ENCODE results near the gene ZNF639. TPM values are rescaled to one million over a fixed set of nuclear protein-coding genes. Genes with fewer than 3 reads are reported as not detected.

Gene ZNF639
- total and polyA plus RNA-seq, 10 of the 15 experiments (the other 5 are each of a cell fraction or from before 2014, with no cell fraction given), result 16.3 to 61.2 (median 35.3) TPM

DNA sequence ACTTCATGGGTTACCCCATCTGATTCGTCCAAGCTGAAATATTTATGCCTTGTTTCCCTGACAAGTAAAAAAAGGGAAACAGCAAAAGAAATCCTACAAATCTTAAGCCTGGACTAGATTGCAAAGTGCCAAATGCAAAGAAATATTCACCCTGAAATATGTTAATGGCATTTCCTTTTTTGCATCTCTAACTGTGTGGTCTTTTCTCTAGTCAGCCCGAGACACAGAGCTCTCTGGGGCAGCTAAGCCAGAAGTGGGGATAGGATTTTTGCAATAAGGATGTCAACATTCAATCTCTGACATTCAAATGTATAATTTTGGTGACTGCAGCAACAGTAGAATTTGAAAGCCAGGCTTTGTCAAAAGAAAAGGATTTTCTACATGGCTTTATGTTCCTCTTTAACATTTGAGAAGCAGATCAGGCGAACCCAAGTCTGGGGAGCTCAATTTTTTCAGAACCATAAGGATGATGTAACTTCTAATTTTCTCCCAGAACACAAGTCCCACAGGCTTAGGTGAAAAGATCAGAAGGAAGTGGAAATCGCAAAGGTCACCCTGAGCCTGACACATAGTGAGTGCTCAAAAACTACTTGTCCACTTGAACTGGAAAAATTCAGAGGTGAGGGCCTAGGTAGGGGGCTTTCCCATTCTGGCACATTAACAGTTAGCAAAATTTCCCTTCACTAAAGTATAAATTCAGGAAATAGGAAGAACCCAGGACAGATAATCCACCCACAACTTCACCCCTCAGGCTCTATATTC is 43.7 kb upstream of the ZNF639 start (continued):
- no peak for TF ChIP-seq PAX5 (IDR thresholded peaks at IDR 0.05; ENCODE audit: borderline replicate concordance, low read depth, low read length)

- CTCF ChIA-PET, result interaction anchor here (1.1 to 1.6 kb wide), 3 partner anchors 8 to 181 kb away, joined by 3 to 5 read pairs (median 3); no protein-coding TSS in a partner anchor
- WGBS (ENCODE audit: insufficient coverage, insufficient replicate concordance, low lambda C conversion rate, missing lambda C conversion rate), result 79% methylated on average over 1 of the region's 1 CpG
- ATAC-seq, result no peak
Observed at GRCh38 chr3:179279837-179280236, 43.0 kb upstream of the ZNF639 start.

More at GRCh38 chr3:179279837-179280236, 43.0 kb upstream of the ZNF639 start:
- intact Hi-C loops (cut with micrococcal nuclease; ENCODE audit: unreplicated experiment) (no loop called here), in situ Hi-C loops (cut with MboI) (no loop called here)
- no peak overlapping the region for H3K4me2 ChIP-seq (ENCODE audit: control insufficient read depth, insufficient read depth)
- FAIRE-seq, result no peak
- H3K9me3 ChIP-seq (replicated peaks; ENCODE audit: control insufficient read depth, insufficient read depth, low read length), result no peaks in the 10 kb centered on the region
- H4K20me1 ChIP-seq (ENCODE audit: control insufficient read depth, insufficient read depth), result no peaks in the 10 kb centered on the region
- H3K27me3 ChIP-seq (replicated peaks in 1 of 2; ENCODE audit: control insufficient read depth in 2 of 2, insufficient read depth in 2 of 2, low read length in 1 of 2), result no peaks in the 10 kb centered on the region
- no peak overlapping the region for H3K27ac ChIP-seq (ENCODE audit: control insufficient read depth, insufficient read depth)
- no peak overlapping the region for H2AFZ ChIP-seq (ENCODE audit: control insufficient read depth, low read depth, low read length)
- H3K36me3 ChIP-seq (ENCODE audit: control insufficient read depth in 2 of 2, insufficient read depth in 2 of 2, low read length in 1 of 2), result no peaks in the 10 kb centered on the region
- no peaks in the 10 kb centered on the region for H3K79me2 ChIP-seq (ENCODE audit: control insufficient read depth, insufficient read depth, low read length)
- TF ChIP-seq PAX5 (IDR thresholded peaks at IDR 0.05; ENCODE audit: borderline replicate concordance, low read depth, low read length) (no peak), RELA (IDR thresholded peaks at IDR 0.05; ENCODE audit: borderline replicate concordance, partially characterized antibody) (no peak), STAT1 (conservative IDR thresholded peaks at IDR 0.05) (no peak), SREBF1 (IDR thresholded peaks at IDR 0.05; ENCODE audit: low read length) (no peak), POLR2A (IDR thresholded peaks at IDR 0.05; ENCODE audit: low read depth, low read length) (no peak)
- TF ChIP-seq, protein P1, sequence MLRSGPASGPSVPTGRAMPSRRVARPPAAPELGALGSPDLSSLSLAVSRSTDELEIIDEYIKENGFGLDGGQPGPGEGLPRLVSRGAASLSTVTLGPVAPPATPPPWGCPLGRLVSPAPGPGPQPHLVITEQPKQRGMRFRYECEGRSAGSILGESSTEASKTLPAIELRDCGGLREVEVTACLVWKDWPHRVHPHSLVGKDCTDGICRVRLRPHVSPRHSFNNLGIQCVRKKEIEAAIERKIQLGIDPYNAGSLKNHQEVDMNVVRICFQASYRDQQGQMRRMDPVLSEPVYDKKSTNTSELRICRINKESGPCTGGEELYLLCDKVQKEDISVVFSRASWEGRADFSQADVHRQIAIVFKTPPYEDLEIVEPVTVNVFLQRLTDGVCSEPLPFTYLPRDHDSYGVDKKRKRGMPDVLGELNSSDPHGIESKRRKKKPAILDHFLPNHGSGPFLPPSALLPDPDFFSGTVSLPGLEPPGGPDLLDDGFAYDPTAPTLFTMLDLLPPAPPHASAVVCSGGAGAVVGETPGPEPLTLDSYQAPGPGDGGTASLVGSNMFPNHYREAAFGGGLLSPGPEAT (IDR thresholded peaks at IDR 0.05; ENCODE audit: low read depth), result no peak
- TF ChIP-seq, protein P2, sequence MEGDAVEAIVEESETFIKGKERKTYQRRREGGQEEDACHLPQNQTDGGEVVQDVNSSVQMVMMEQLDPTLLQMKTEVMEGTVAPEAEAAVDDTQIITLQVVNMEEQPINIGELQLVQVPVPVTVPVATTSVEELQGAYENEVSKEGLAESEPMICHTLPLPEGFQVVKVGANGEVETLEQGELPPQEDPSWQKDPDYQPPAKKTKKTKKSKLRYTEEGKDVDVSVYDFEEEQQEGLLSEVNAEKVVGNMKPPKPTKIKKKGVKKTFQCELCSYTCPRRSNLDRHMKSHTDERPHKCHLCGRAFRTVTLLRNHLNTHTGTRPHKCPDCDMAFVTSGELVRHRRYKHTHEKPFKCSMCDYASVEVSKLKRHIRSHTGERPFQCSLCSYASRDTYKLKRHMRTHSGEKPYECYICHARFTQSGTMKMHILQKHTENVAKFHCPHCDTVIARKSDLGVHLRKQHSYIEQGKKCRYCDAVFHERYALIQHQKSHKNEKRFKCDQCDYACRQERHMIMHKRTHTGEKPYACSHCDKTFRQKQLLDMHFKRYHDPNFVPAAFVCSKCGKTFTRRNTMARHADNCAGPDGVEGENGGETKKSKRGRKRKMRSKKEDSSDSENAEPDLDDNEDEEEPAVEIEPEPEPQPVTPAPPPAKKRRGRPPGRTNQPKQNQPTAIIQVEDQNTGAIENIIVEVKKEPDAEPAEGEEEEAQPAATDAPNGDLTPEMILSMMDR (IDR thresholded peaks at IDR 0.05 in 2 of 3, conservative IDR thresholded peaks at IDR 0.05 in 1 of 3; ENCODE audit: control insufficient read depth in 2 of 3, extremely low read depth in 1 of 3, insufficient read depth in 1 of 3, low read depth in 3 of 3, low read length in 3 of 3), result no peak
- ChIA-PET POLR2A (no interaction called here), RAD21 (ENCODE audit: unreplicated experiment) (interaction anchor here (0.8 kb wide), 1 partner anchor 12 kb away, joined by 3 read pairs; no protein-coding TSS in a partner anchor), SMC1A (ENCODE audit: uncharacterized antibody, unreplicated experiment) (interaction anchor here (0.7 to 2.0 kb wide), 6 partner anchors 12 to 309 kb away, joined by 3 to 5 read pairs (median 4); no protein-coding TSS in a partner anchor)
- no TSS peak for BruUV-seq (replicated peaks)
- H3K9ac ChIP-seq (ENCODE audit: control insufficient read depth, insufficient read depth, low read length), result no peak overlapping the region
- no peak overlapping the region for H3K4me3 ChIP-seq
- H3K4me1 ChIP-seq (ENCODE audit: control insufficient read depth, insufficient read depth, low read length), result no peaks in the 10 kb centered on the region
- DNase-seq (ENCODE audit: low read depth, low spot score), result no peak

All from GM12878 (cell line).